Measurements from ENCODE around the gene NR3C1.
"Not testable (repeated sequence)": the region's sequence is repeated elsewhere in the genome, so short reads cannot be mapped to it uniquely, and the experiment has no call there.

DNA sequence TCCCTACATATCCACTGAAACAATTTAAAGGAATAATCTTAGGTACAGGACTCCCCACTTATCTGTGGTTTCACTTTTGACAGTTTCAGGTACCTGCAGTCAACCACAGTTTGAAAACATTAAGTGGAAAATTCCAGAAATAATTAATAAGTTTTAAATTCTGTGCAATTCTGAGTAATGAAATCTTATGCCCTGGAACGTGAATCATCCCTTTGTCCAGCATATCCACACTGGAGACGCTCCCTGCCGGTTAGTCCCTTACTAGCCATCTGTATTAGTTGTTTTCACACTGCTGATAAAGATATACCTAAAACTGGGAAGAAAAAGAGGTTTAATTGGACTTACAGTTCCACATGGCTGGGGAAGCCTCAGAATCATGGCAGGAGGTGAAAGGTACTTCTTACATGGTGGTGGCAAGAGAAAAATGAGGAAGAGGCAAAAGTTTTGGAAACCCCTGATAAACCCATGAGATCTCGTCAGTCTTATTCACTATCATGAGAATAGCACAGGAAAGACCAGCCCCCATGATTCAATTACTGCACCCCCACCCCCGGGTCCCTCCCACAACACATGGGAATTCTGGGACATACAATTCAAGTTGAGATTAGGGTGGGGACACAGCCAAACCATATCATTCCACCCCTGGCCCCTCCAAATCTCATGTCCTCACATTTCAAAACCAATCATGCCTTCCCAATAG, 80.4 kb downstream of the NR3C1 start:
- TF ChIP-seq ZNF629 (CRISPR knock-in tag; conservative IDR thresholded peaks at IDR 0.05); FOXJ3 (CRISPR knock-in tag; IDR thresholded peaks at IDR 0.05; ENCODE audit: borderline replicate concordance); ZFP37 (CRISPR knock-in tag; IDR thresholded peaks at IDR 0.05; ENCODE audit: borderline replicate concordance); EZH2 (conservative IDR thresholded peaks at IDR 0.05; ENCODE audit: low read depth, low read length); TAF15 (IDR thresholded peaks at IDR 0.05; ENCODE audit: low read depth, low read length, poor library complexity, severe bottlenecking); SIN3A (IDR thresholded peaks at IDR 0.05; ENCODE audit: borderline replicate concordance, low read depth, low read length); CHD4 (IDR thresholded peaks at IDR 0.05; ENCODE audit: borderline replicate concordance, low read length); CHD2 (IDR thresholded peaks at IDR 0.05; ENCODE audit: low read depth, low read length); PHF5A (CRISPR knock-in tag; IDR thresholded peaks at IDR 0.05; ENCODE audit: low read depth, unreplicated experiment); HOXA5 (CRISPR knock-in tag; IDR thresholded peaks at IDR 0.05); ATAD3A (CRISPR knock-in tag; IDR thresholded peaks at IDR 0.05): not testable (repeated sequence)
- TF ChIP-seq, protein P1, sequence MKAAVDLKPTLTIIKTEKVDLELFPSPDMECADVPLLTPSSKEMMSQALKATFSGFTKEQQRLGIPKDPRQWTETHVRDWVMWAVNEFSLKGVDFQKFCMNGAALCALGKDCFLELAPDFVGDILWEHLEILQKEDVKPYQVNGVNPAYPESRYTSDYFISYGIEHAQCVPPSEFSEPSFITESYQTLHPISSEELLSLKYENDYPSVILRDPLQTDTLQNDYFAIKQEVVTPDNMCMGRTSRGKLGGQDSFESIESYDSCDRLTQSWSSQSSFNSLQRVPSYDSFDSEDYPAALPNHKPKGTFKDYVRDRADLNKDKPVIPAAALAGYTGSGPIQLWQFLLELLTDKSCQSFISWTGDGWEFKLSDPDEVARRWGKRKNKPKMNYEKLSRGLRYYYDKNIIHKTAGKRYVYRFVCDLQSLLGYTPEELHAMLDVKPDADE (CRISPR knock-in tag; IDR thresholded peaks at IDR 0.05), result not testable (repeated sequence)
- TF ChIP-seq, protein P2, sequence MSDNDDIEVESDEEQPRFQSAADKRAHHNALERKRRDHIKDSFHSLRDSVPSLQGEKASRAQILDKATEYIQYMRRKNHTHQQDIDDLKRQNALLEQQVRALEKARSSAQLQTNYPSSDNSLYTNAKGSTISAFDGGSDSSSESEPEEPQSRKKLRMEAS (IDR thresholded peaks at IDR 0.05), result not testable (repeated sequence)
- TF ChIP-seq, protein P3, sequence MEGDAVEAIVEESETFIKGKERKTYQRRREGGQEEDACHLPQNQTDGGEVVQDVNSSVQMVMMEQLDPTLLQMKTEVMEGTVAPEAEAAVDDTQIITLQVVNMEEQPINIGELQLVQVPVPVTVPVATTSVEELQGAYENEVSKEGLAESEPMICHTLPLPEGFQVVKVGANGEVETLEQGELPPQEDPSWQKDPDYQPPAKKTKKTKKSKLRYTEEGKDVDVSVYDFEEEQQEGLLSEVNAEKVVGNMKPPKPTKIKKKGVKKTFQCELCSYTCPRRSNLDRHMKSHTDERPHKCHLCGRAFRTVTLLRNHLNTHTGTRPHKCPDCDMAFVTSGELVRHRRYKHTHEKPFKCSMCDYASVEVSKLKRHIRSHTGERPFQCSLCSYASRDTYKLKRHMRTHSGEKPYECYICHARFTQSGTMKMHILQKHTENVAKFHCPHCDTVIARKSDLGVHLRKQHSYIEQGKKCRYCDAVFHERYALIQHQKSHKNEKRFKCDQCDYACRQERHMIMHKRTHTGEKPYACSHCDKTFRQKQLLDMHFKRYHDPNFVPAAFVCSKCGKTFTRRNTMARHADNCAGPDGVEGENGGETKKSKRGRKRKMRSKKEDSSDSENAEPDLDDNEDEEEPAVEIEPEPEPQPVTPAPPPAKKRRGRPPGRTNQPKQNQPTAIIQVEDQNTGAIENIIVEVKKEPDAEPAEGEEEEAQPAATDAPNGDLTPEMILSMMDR (CRISPR knock-in tag; IDR thresholded peaks at IDR 0.05), result not testable (repeated sequence)

All from HepG2 (cell line).